ENCODE results near the gene WNK2.

DNA sequence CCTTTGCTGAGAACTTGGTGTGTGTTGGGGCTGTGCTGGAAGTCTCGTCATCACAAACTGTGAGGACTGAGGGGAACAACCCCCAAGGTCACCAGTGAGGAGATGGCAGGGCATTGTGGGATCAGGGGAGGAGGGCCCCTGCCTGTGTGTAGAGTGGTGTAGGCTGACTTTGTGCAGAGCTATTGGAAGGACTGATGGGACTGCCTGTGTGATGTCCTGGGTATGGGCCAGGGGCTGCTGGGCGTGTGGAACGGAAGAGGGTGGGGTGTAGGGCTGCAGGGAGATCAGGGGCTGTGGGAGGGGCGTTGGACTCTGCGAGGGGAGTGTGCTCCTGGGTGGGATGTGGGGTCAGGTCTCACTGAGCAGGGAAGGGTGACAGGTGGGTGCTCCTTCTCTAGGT is 3.6 kb downstream of the WNK2 start:
- TF ChIP-seq, protein P1, sequence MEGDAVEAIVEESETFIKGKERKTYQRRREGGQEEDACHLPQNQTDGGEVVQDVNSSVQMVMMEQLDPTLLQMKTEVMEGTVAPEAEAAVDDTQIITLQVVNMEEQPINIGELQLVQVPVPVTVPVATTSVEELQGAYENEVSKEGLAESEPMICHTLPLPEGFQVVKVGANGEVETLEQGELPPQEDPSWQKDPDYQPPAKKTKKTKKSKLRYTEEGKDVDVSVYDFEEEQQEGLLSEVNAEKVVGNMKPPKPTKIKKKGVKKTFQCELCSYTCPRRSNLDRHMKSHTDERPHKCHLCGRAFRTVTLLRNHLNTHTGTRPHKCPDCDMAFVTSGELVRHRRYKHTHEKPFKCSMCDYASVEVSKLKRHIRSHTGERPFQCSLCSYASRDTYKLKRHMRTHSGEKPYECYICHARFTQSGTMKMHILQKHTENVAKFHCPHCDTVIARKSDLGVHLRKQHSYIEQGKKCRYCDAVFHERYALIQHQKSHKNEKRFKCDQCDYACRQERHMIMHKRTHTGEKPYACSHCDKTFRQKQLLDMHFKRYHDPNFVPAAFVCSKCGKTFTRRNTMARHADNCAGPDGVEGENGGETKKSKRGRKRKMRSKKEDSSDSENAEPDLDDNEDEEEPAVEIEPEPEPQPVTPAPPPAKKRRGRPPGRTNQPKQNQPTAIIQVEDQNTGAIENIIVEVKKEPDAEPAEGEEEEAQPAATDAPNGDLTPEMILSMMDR (IDR thresholded peaks at IDR 0.05), result no peak
- TF ChIP-seq, protein P2, sequence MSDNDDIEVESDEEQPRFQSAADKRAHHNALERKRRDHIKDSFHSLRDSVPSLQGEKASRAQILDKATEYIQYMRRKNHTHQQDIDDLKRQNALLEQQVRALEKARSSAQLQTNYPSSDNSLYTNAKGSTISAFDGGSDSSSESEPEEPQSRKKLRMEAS (IDR thresholded peaks at IDR 0.05), result no peak
- TF ChIP-seq POLR2A (IDR thresholded peaks at IDR 0.05; ENCODE audit: low read length), result no peak
- TF ChIP-seq BHLHE40 (IDR thresholded peaks at IDR 0.05; ENCODE audit: low read depth, low read length), result no peak
- TF ChIP-seq CHD2 (IDR thresholded peaks at IDR 0.05; ENCODE audit: low read length, partially characterized antibody), result no peak
- TF ChIP-seq, protein P3, sequence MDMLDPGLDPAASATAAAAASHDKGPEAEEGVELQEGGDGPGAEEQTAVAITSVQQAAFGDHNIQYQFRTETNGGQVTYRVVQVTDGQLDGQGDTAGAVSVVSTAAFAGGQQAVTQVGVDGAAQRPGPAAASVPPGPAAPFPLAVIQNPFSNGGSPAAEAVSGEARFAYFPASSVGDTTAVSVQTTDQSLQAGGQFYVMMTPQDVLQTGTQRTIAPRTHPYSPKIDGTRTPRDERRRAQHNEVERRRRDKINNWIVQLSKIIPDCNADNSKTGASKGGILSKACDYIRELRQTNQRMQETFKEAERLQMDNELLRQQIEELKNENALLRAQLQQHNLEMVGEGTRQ (IDR thresholded peaks at IDR 0.05), result no peak
- TF ChIP-seq ZFP36 (IDR thresholded peaks at IDR 0.05; ENCODE audit: borderline replicate concordance, partially characterized antibody), result no peak
- TF ChIP-seq CBX8 (IDR thresholded peaks at IDR 0.05), result no peak
- TF ChIP-seq CEBPB (IDR thresholded peaks at IDR 0.05), result no peak
- TF ChIP-seq, protein P4, sequence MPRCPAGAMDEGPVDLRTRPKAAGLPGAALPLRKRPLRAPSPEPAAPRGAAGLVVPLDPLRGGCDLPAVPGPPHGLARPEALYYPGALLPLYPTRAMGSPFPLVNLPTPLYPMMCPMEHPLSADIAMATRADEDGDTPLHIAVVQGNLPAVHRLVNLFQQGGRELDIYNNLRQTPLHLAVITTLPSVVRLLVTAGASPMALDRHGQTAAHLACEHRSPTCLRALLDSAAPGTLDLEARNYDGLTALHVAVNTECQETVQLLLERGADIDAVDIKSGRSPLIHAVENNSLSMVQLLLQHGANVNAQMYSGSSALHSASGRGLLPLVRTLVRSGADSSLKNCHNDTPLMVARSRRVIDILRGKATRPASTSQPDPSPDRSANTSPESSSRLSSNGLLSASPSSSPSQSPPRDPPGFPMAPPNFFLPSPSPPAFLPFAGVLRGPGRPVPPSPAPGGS (IDR thresholded peaks at IDR 0.05), result no peak
- no peak for TF ChIP-seq SMC3 (IDR thresholded peaks at IDR 0.05)
- TF ChIP-seq MAFK (IDR thresholded peaks at IDR 0.05; ENCODE audit: partially characterized antibody), result no peak
- no peak for TF ChIP-seq JUN (IDR thresholded peaks at IDR 0.05)
